OCI-LY3 (cell line): Measurements from ENCODE around the gene SND1.
A peak's percentile ranks its signal among the peaks of the same experiment; 100 is the strongest.
"Not testable (repeated sequence)": the region's sequence is repeated elsewhere in the genome, so short reads cannot be mapped to it uniquely, and the experiment has no call there.

ENCODE experiments used
- H2AFZ ChIP-seq: fragments of 200-600, 300-600 bp; shearing (Covaris generic); 2 replicates; pipeline ENCODE4 v1.6.0; 2014; ENCODE audit warnings: antibody characterized with exemption, low read depth, low read length
- H3K27ac ChIP-seq: fragments of 200-600, 300-600 bp; sonication (generic); 2 replicates; pipeline ENCODE4 v1.5.1; 2014; ENCODE audit warnings: mild to moderate bottlenecking, low read length, moderate library complexity, mixed read lengths
- H3K27me3 ChIP-seq: fragments of 200-600, 300-600 bp; sonication (generic); 2 replicates; pipeline ENCODE4 v1.6.1; 2014; ENCODE audit warnings: low read depth, low read length, mixed read lengths
- H3K36me3 ChIP-seq: fragments of 200-600, 300-600 bp; sonication (generic); replicated peaks from 2 replicates; pipeline ENCODE3; 2014; ENCODE audit warnings: low read depth, low read length, mixed read lengths
- H3K4me1 ChIP-seq: fragments of 300-600, 200-600 bp; sonication (generic); 2 replicates; pipeline ENCODE4 v1.6.1; 2014; ENCODE audit warnings: low read length, mixed read lengths
- H3K4me2 ChIP-seq: fragments of 200-600, 300-600 bp; sonication (generic); 2 replicates; pipeline ENCODE4 v1.6.1; 2014; ENCODE audit warnings: low read length, mixed read lengths
- H3K4me3 ChIP-seq: fragments of 300-600, 200-600 bp; sonication (generic); 2 replicates; pipeline ENCODE4 v1.5.1; 2014; ENCODE audit warnings: antibody characterized with exemption, mild to moderate bottlenecking, low read length, moderate library complexity
- H3K79me2 ChIP-seq: fragments of 300-600, 200-600 bp; shearing (Covaris generic); 2 replicates; pipeline ENCODE4 v1.6.1; 2014; ENCODE audit warnings: mild to moderate bottlenecking, low read length, mixed read lengths
- H3K9ac ChIP-seq: fragments of 300-600, 200-600 bp; shearing (Covaris generic); 2 replicates; pipeline ENCODE4 v1.6.0; 2014; ENCODE audit warnings: mild to moderate bottlenecking, low read length, moderate library complexity
- H3K9me3 ChIP-seq: fragments of 200-600, 300-600 bp; shearing (Covaris generic); 2 replicates; pipeline ENCODE4 v1.6.1; 2014; ENCODE audit warnings: low read length, mixed read lengths; ENCODE audit not compliant: insufficient read depth
- H4K20me1 ChIP-seq: fragments of 200-600, 300-600 bp; sonication (generic); 2 replicates; pipeline ENCODE4 v1.6.1; 2016; ENCODE audit warnings: low read length, mixed read lengths; ENCODE audit not compliant: insufficient read depth
- CTCF ChIP-seq: fragments of 200-600, 300-600 bp; sonication (generic); IDR thresholded peaks from 2 replicates; pipeline ENCODE4 v1.5.1; 2014; ENCODE audit warnings: antibody characterized with exemption, low read length, low read depth
- EZH2phosphoT487 ChIP-seq: fragments of 200-600 bp; shearing (Covaris generic); IDR thresholded peaks from 2 replicates; pipeline ENCODE4 v1.6.1; 2018; ENCODE audit warnings: antibody characterized with exemption, mixed run types, low read depth

Gene SND1

GRCh38 chr7:128108129-128108528 is 456.1 kb downstream of the SND1 start:
- Histone ChIP-seq H3K79me2 (no peaks in the 10 kb centered on the region), H3K36me3 (no peaks in the 10 kb centered on the region), H3K9ac (no peak overlapping the region), H3K4me1 (peaks cover 27% of the 10 kb centered on the region), H4K20me1 (no peaks in the 10 kb centered on the region), H2AFZ (no peak overlapping the region), H3K4me3 (peak overlapping the region; percentile 54), H3K4me2 (peak overlapping the region; percentile 74), H3K27ac (no peak overlapping the region), H3K9me3 (no peaks in the 10 kb centered on the region), H3K27me3 (peaks cover 14% of the 10 kb centered on the region)
- no peak for TF ChIP-seq EZH2phosphoT487
- TF ChIP-seq CTCF, result no peak

GRCh38 chr7:128108641-128109423 is 456.8 kb downstream of the SND1 start:
- Histone ChIP-seq H3K27ac (peak overlapping the region; percentile 12; the same call in 1 of the 2 replicates), H3K9me3 (no peaks in the 10 kb centered on the region), H3K27me3 (peaks cover 16% of the 10 kb centered on the region), H2AFZ (peak overlapping the region; percentile 66; the same call in 1 of the 2 replicates), H3K79me2 (no peaks in the 10 kb centered on the region), H3K4me1 (peaks cover 27% of the 10 kb centered on the region), H3K4me3 (peak overlapping the region; percentile 54), H4K20me1 (no peaks in the 10 kb centered on the region), H3K36me3 (no peaks in the 10 kb centered on the region), H3K9ac (no peak overlapping the region), H3K4me2 (peak overlapping the region; percentile 74)
- TF ChIP-seq CTCF (no peak), EZH2phosphoT487 (no peak)

- H3K36me3 ChIP-seq, H2AFZ ChIP-seq, H3K9ac ChIP-seq, H4K20me1 ChIP-seq, H3K27ac ChIP-seq, H3K79me2 ChIP-seq, H3K9me3 ChIP-seq: not testable (repeated sequence)
- Histone ChIP-seq H3K4me2 (peak overlapping the region; percentile 74), H3K27me3 (peaks cover 22% of the 10 kb centered on the region), H3K4me3 (peak overlapping the region; percentile 54), H3K4me1 (peaks cover 27% of the 10 kb centered on the region)
Observed at GRCh38 chr7:128109424-128109969, 457.5 kb downstream of the SND1 start.

- TF ChIP-seq EZH2phosphoT487 (no peak), CTCF (no peak)
- H3K9ac ChIP-seq, result no peak overlapping the region
- H3K4me3 ChIP-seq, result no peak overlapping the region
- H3K4me1 ChIP-seq, result peaks cover 24% of the 10 kb centered on the region
- H3K27ac ChIP-seq, result no peak overlapping the region
- no peaks in the 10 kb centered on the region for H3K9me3 ChIP-seq
- no peaks in the 10 kb centered on the region for H4K20me1 ChIP-seq
- H3K36me3 ChIP-seq, result no peaks in the 10 kb centered on the region
- no peak overlapping the region for H2AFZ ChIP-seq
- no peak overlapping the region for H3K4me2 ChIP-seq
- no peaks in the 10 kb centered on the region for H3K79me2 ChIP-seq
- H3K27me3 ChIP-seq, result peaks cover 20% of the 10 kb centered on the region
Observed at GRCh38 chr7:128110641-128111364, 458.8 kb downstream of the SND1 start.
